Stomach (tissue), 9 donors: ENCODE data around the gene PWWP2B. TPM values are rescaled to one million over a fixed set of nuclear protein-coding genes. Genes with fewer than 3 reads are reported as not detected.
A peak's percentile ranks its signal among the peaks of the same experiment; 100 is the strongest.

Experiments used
- DNase-seq, 2 donors: peaks; one replicate each; pipeline versions ENCODE4 v3.0.0 to v3.0.0-alpha.2; 2013 to 2019
- H3K27ac ChIP-seq, 5 donors: fragments of 200-600 bp in 4 of 5; sonication (generic) in 4 of 5; one replicate each; pipeline ENCODE4 v1.5.1; 2013 to 2019; ENCODE audit warnings: mild to moderate bottlenecking in 1 of 5, moderate library complexity in 1 of 5
- H3K27me3 ChIP-seq, 3 donors: fragments of 200-600 bp; sonication (generic); one replicate each; pipeline ENCODE4 v1.5.1; 2017 to 2019; ENCODE audit warnings: mixed run types in 1 of 3
- H3K36me3 ChIP-seq, 4 donors: fragments of 200-600 bp; sonication (generic); 1 replicate in 3 of 4; 2 replicates in 1 of 4; pipeline ENCODE4 v1.5.1; 2016 to 2019
- H3K4me1 ChIP-seq, 4 donors: fragments of 200-600 bp; sonication (generic); one replicate each; pipeline ENCODE4 v1.5.1; 2016 to 2019
- H3K4me3 ChIP-seq, 4 donors: fragments of 200-600 bp; sonication (generic) in 3 of 4; one replicate each; pipeline ENCODE4 v1.5.1; 2016 to 2019; ENCODE audit warnings: mild to moderate bottlenecking in 1 of 4
- H3K9me3 ChIP-seq, 4 donors: fragments of 200-600 bp; sonication (generic); one replicate each; pipeline ENCODE4 v1.5.1; 2016 to 2019
- CTCF ChIP-seq, 7 experiments: fragments of 450-650 bp in 4 of 7; fragments of 200-600 bp in 3 of 7; sonication (generic) in 3 of 7; IDR thresholded peaks; one replicate each; pipeline ENCODE4 v1.5.1; 2016 to 2019; ENCODE audit warnings: antibody characterized with exemption in 7 of 7, control low read depth in 2 of 7, mild to moderate bottlenecking in 1 of 7
- EP300 ChIP-seq: sonication (generic); formaldehyde crosslinking; IDR thresholded peaks from one replicate; pipeline ENCODE4 v1.6.1; 2017; ENCODE audit warnings: antibody characterized with exemption
- POLR2A ChIP-seq, 4 donors: fragments of 450-650 bp; IDR thresholded peaks; one replicate each; pipeline ENCODE4 v1.6.1; 2016; ENCODE audit warnings: antibody characterized with exemption in 4 of 4, control low read depth in 2 of 4, mild to moderate bottlenecking in 1 of 4, moderate library complexity in 1 of 4
- POLR2AphosphoS5 ChIP-seq, 3 donors: sonication (generic); formaldehyde crosslinking; IDR thresholded peaks; one replicate each; pipeline ENCODE4 v1.6.1; 2016; ENCODE audit warnings: antibody characterized with exemption in 3 of 3
- WGBS, 5 donors: extraction: QIAGEN DNeasy Blood & Tissue Kit in 3 of 5; methylation state at CpG; one replicate each; pipeline versions ENCODE4 v1.1.5 to v1.1.7; 2013 to 2018; 5-methylcytosine and 5-hydroxymethylcytosine counted together
- intact Hi-C: fragments of 100-400 bp; cut with DNase I; formaldehyde crosslinking; loops from one replicate; pipeline ENCODE4 v1.15.1; 2023; ENCODE audit warnings: low total_unique reads
- polyA plus RNA-seq, 3 donors: library from polyadenylated mRNA; stranded (reverse); fragments of 200-250 nt; gene quantifications; one replicate each; pipeline ENCODE4 v1.2.3, GENCODE V29; 2013
- total RNA-seq, 5 donors: library from RNA; depleted of rRNA; stranded (reverse); fragments of >200 nt; gene quantifications; one replicate each; pipeline versions ENCODE4 v1.1.0 to v1.2.3, GENCODE V29; 2014 to 2016
- donor health status: healthy with polysubstance abuse.
- donor health status: Bipolar disorder and iron deficiency.
- donor health status: healthy.

Gene PWWP2B
- total and polyA plus RNA-seq, 8 donors = 8.5 to 167 (median 22.8) TPM

- TF ChIP-seq CTCF (IDR thresholded peaks at IDR 0.05) (no peak), POLR2A (IDR thresholded peaks at IDR 0.05) (no peak), EP300 (no peak), POLR2AphosphoS5 (IDR thresholded peaks at IDR 0.05) (no peak)
- 81 to 95% (median 89%) methylated on average over 8 to 17 of the region's 17 CpGs for WGBS, 5 donors
- H3K4me1 ChIP-seq = peaks cover 80 to 98% (median 89%) of the 10 kb centered on the region in 4 donors
- H3K9me3 ChIP-seq = no peaks in the 10 kb centered on the region
- H3K27me3 ChIP-seq = no peaks in the 10 kb centered on the region
- H3K36me3 ChIP-seq = peaks cover 23 to 31% (median 28%) of the 10 kb centered on the region in 4 donors
- DNase-seq = no peak
- peak overlapping the region; percentile 89 to 96 (median 94) for H3K27ac ChIP-seq
- intact Hi-C loops = no loop called here
- no peak overlapping the region for H3K4me3 ChIP-seq
These were observed 9.2 kb downstream of the PWWP2B start for GRCh38 chr10:132406181-132406580.

- DNase-seq = no peak
- TF ChIP-seq POLR2AphosphoS5 (IDR thresholded peaks at IDR 0.05) (no peak), CTCF (IDR thresholded peaks at IDR 0.05) (no peak), EP300 (no peak), POLR2A (IDR thresholded peaks at IDR 0.05) (no peak)
- 79 to 85% (median 82%) methylated on average over 9 to 16 of the region's 16 CpGs for WGBS, 5 donors
- no peak overlapping the region for H3K4me3 ChIP-seq
- H3K27me3 ChIP-seq = no peaks in the 10 kb centered on the region
- intact Hi-C loops = no loop called here
- H3K27ac ChIP-seq = peak overlapping the region; percentile 89 to 96 (median 94)
- peaks cover 80 to 98% (median 89%) of the 10 kb centered on the region in 4 donors for H3K4me1 ChIP-seq
- no peaks in the 10 kb centered on the region for H3K9me3 ChIP-seq
- peaks cover 23 to 31% (median 28%) of the 10 kb centered on the region in 4 donors for H3K36me3 ChIP-seq
These were observed 9.8 kb downstream of the PWWP2B start for GRCh38 chr10:132406750-132407149.

GRCh38 chr10:132407243-132407746 is 10.3 kb downstream of the PWWP2B start:
- H3K4me1 ChIP-seq = peaks cover 80 to 98% (median 89%) of the 10 kb centered on the region in 4 donors
- H3K27ac ChIP-seq = peak overlapping the region; percentile 89 to 96 (median 94)
- H3K36me3 ChIP-seq = peaks cover 23 to 31% (median 28%) of the 10 kb centered on the region in 4 donors
- TF ChIP-seq CTCF (IDR thresholded peaks at IDR 0.05) = no peak
- peak in 1 of 3 donors; percentile 27 for TF ChIP-seq POLR2AphosphoS5 (IDR thresholded peaks at IDR 0.05)
- no peaks in the 10 kb centered on the region for H3K27me3 ChIP-seq
- no peaks in the 10 kb centered on the region for H3K9me3 ChIP-seq
- peak; percentile 87 to 94 for DNase-seq
- peak overlapping the region in 1 of 4 donors; percentile 18 for H3K4me3 ChIP-seq
- intact Hi-C loops = no loop called here
- WGBS, 5 donors = 35 to 73% (median 40%) methylated on average over 3 to 12 of the region's 12 CpGs

- H3K4me1 ChIP-seq = peaks cover 80 to 98% (median 90%) of the 10 kb centered on the region in 4 donors
- intact Hi-C loops = no loop called here
- TF ChIP-seq EP300 (no peak), CTCF (IDR thresholded peaks at IDR 0.05) (peak in 2 of 7 experiments; percentile 8 to 9), POLR2AphosphoS5 (IDR thresholded peaks at IDR 0.05) (peak; percentile 21 to 90 (median 85))
- H3K9me3 ChIP-seq = no peaks in the 10 kb centered on the region
- peak; percentile 95 to 96 for DNase-seq
- 10 to 17% (median 14%) methylated on average over 7 to 17 of the region's 17 CpGs for WGBS, 5 donors
- peaks cover 23 to 31% (median 28%) of the 10 kb centered on the region in 4 donors for H3K36me3 ChIP-seq
- peak overlapping the region; percentile 4 to 33 (median 8) for H3K4me3 ChIP-seq
- no peaks in the 10 kb centered on the region for H3K27me3 ChIP-seq
- H3K27ac ChIP-seq = peak overlapping the region; percentile 89 to 96 (median 94)
These were observed 10.9 kb downstream of the PWWP2B start for GRCh38 chr10:132407846-132408278.
